GM12878 (cell line): ENCODE measurements around the gene DEK. TPM values are rescaled to one million over a fixed set of nuclear protein-coding genes. Genes with fewer than 3 reads are reported as not detected.

Experiments used
- ATAC-seq: fragments of 200-7000 bp; cut with Tn5 transposase; 3 replicates; pipeline ENCODE4 v1.9.1; 2020; ENCODE audit warnings: mild to moderate bottlenecking, moderate library complexity
- BruUV-seq: library from RNA; stranded (reverse); fragments of 400-500 nt; replicated peaks from 2 replicates; lab custom pipeline; 2021; lab: Mats Ljungman, UMichigan
- CTCF ChIA-PET: fragments of 300-600 bp; sonication (Branson Sonifier 250); formaldehyde crosslinking; extraction: SDS; loops from one replicate; lab custom pipeline; 2021; ENCODE audit warnings: inconsistent platforms; lab: Yijun Ruan, JAX
- POLR2A ChIA-PET: fragments of 350-600 bp; formaldehyde crosslinking; extraction: SDS; loops from one replicate; lab custom pipeline; 2021; ENCODE audit warnings: inconsistent platforms; lab: Charles Lee
- RAD21 ChIA-PET: fragments of 300-600 bp; sonication (Branson Sonifier 250); formaldehyde crosslinking; loops from one replicate; lab custom pipeline; 2023; ENCODE audit warnings: antibody characterized with exemption; ENCODE audit not compliant: unreplicated experiment; lab: Charles Lee
- SMC1A ChIA-PET: fragments of 300-600 bp; sonication (Branson Sonifier 250); formaldehyde crosslinking; loops from one replicate; lab custom pipeline; 2023; ENCODE audit not compliant: unreplicated experiment, uncharacterized antibody; lab: Charles Lee
- DNase-seq: peaks from one replicate; pipeline ENCODE4 v3.0.0-alpha.2; 2011; ENCODE audit warnings: low read depth, low spot score
- FAIRE-seq: peaks from 3 replicates; lab custom pipeline; 2011; peaks lifted over from hg19 to GRCh38; lab: Jason Lieb, UNC
- H2AFZ ChIP-seq: 2 replicates; pipeline ENCODE4 v1.6.0; 2011; ENCODE audit warnings: low read depth, low read length, control low read depth; ENCODE audit not compliant: control insufficient read depth
- H3K27ac ChIP-seq: 2 replicates; pipeline ENCODE4 v1.5.1; 2011; ENCODE audit warnings: control low read depth; ENCODE audit not compliant: control insufficient read depth, insufficient read depth
- H3K27me3 ChIP-seq, 2 experiments: replicated peaks in 1 of 2; 2 replicates each; pipeline versions ENCODE4 v1.6.0 to v1.6.1; 2011; ENCODE audit warnings: low read length in 1 of 2; ENCODE audit not compliant: control insufficient read depth in 2 of 2, insufficient read depth in 2 of 2
- H3K36me3 ChIP-seq, 2 experiments: 2 replicates each; pipeline ENCODE4 v1.5.1; 2011; ENCODE audit warnings: low read length in 1 of 2; ENCODE audit not compliant: control insufficient read depth in 2 of 2, insufficient read depth in 2 of 2
- H3K4me1 ChIP-seq: 2 replicates; pipeline ENCODE4 v1.6.1; 2011; ENCODE audit warnings: mild to moderate bottlenecking, low read length, moderate library complexity, mixed read lengths; ENCODE audit not compliant: control insufficient read depth, insufficient read depth
- H3K4me2 ChIP-seq: 2 replicates; pipeline ENCODE4 v1.6.0; 2011; ENCODE audit warnings: control low read depth; ENCODE audit not compliant: control insufficient read depth, insufficient read depth
- H3K4me3 ChIP-seq: fragments of 200-600 bp; sonication (generic); 2 replicates; pipeline ENCODE4 v1.5.1; 2016
- H3K79me2 ChIP-seq: 2 replicates; pipeline ENCODE4 v1.6.0; 2011; ENCODE audit warnings: low read length; ENCODE audit not compliant: control insufficient read depth, insufficient read depth
- H3K9ac ChIP-seq: 2 replicates; pipeline ENCODE4 v1.8.0; 2011; ENCODE audit warnings: low read length, control low read depth, mixed read lengths; ENCODE audit not compliant: control insufficient read depth, insufficient read depth
- H3K9me3 ChIP-seq: replicated peaks from 3 replicates; pipeline ENCODE4 v1.5.1; 2011; ENCODE audit warnings: mild to moderate bottlenecking, low read length; ENCODE audit not compliant: control insufficient read depth, insufficient read depth
- H4K20me1 ChIP-seq: 2 replicates; pipeline ENCODE4 v1.6.0; 2011; ENCODE audit not compliant: control insufficient read depth, insufficient read depth
- BCL3 ChIP-seq: IDR thresholded peaks from 2 replicates; pipeline ENCODE4 v1.6.1; 2011; ENCODE audit warnings: borderline replicate concordance, low read depth, mild to moderate bottlenecking, moderate library complexity, low read length; ENCODE audit not compliant: insufficient read depth, poor library complexity, severe bottlenecking
- BRCA1 ChIP-seq: IDR thresholded peaks from 2 replicates; pipeline ENCODE4 v1.6.1; 2011; ENCODE audit warnings: low read depth, low read length, improper control_type of control experiment
- FOXM1 ChIP-seq: IDR thresholded peaks from 2 replicates; pipeline ENCODE4 v1.6.1; 2012; ENCODE audit warnings: low read depth, mild to moderate bottlenecking, inconsistent platforms, low read length, moderate library complexity
- NBN ChIP-seq: fragments of 450-650 bp; IDR thresholded peaks from 2 replicates; pipeline ENCODE4 v1.6.1; 2016
- NFYA ChIP-seq: IDR thresholded peaks from 2 replicates; pipeline ENCODE4 v1.6.1; 2011; ENCODE audit warnings: low read depth, mild to moderate bottlenecking, low read length, improper control_type of control experiment, borderline replicate concordance
- NRF1 ChIP-seq: conservative IDR thresholded peaks from 2 replicates; pipeline ENCODE4 v1.6.1; 2011; ENCODE audit warnings: mild to moderate bottlenecking, low read depth, low read length, improper control_type of control experiment
- PAX5 ChIP-seq: IDR thresholded peaks from 2 replicates; pipeline ENCODE4 v1.6.1; 2011; ENCODE audit warnings: low read depth, low read length, borderline replicate concordance
- PKNOX1 ChIP-seq: fragments of 450-650 bp; IDR thresholded peaks from 2 replicates; pipeline ENCODE4 v1.6.1; 2016; ENCODE audit warnings: mild to moderate bottlenecking
- PML ChIP-seq: IDR thresholded peaks from 2 replicates; pipeline ENCODE4 v1.6.1; 2012; ENCODE audit warnings: low read length, inconsistent platforms
- POU2F2 ChIP-seq: IDR thresholded peaks from 3 replicates; pipeline ENCODE4 v1.6.1; 2011; ENCODE audit warnings: low read depth, mild to moderate bottlenecking, low read length, borderline replicate concordance
- RFX5 ChIP-seq: IDR thresholded peaks from 2 replicates; pipeline ENCODE4 v1.6.1; 2011; ENCODE audit warnings: low read depth, low read length, improper control_type of control experiment
- SUPT20H ChIP-seq: IDR thresholded peaks from 2 replicates; pipeline ENCODE4 v1.6.1; 2011; ENCODE audit warnings: low read depth, mild to moderate bottlenecking, low read length, moderate library complexity, borderline replicate concordance; ENCODE audit not compliant: control insufficient read depth
- ZNF592 ChIP-seq: fragments of 450-650 bp; IDR thresholded peaks from 2 replicates; pipeline ENCODE4 v1.6.1; 2017; ENCODE audit warnings: mild to moderate bottlenecking, moderate library complexity
- WGBS: methylation state at CpG from one replicate; pipeline ENCODE4 v1.1.6; 2016; ENCODE audit warnings: low lambda C conversion rate; ENCODE audit not compliant: insufficient replicate concordance, insufficient coverage; ENCODE audit errors: missing lambda C conversion rate; 5-methylcytosine and 5-hydroxymethylcytosine counted together
- in situ Hi-C: fragments of 300-500 bp; cut with MboI; formaldehyde crosslinking; loops from 9 replicates; pipeline ENCODE4 v1.14.3; 2018; ENCODE audit warnings: mixed read lengths
- intact Hi-C: fragments of 100-400 bp; cut with micrococcal nuclease; formaldehyde crosslinking; loops from one replicate; pipeline ENCODE4 v1.14.2; 2022; ENCODE audit not compliant: unreplicated experiment
- polyA plus RNA-seq, 11 experiments: library from polyadenylated mRNA; depleted of rRNA in 4 of 11; unstranded in 6 of 11; stranded (reverse) in 5 of 11; fragments of >200 nt; fragmentation: Nextera tagmentation in 4 of 11; fragmentation: Illumina TruSeq in 1 of 11; extraction: Ambion mirVana in 4 of 11; extraction: Trizol in 1 of 11; gene quantifications; 1 replicate in 1 of 11; 2 replicates in 10 of 11; pipeline versions ENCODE4 v1.2.1 to v1.2.3, GENCODE V29; 2011 to 2016; ENCODE audit warnings: inconsistent platforms in 2 of 11, missing spikeins in 2 of 11, low read depth in 1 of 11
- total RNA-seq, 4 experiments: library from RNA; depleted of rRNA in 3 of 4; stranded (reverse); fragments of >200 nt in 3 of 4; fragmentation: Illumina TruSeq in 1 of 4; extraction: Trizol in 1 of 4; gene quantifications; 2 replicates each; pipeline versions ENCODE4 v1.2.1 to v1.2.3, GENCODE V29; 2013 to 2021

DEK gene
- total and polyA plus RNA-seq, 10 of the 15 experiments (the other 5 are each of a cell fraction or from before 2014, with no cell fraction given) = 111 to 346 (median 196) TPM

- TF ChIP-seq BRCA1 (no peak), NFYA (no peak), PML (no peak), RFX5 (no peak)
Observed at GRCh38 chr6:18215436-18215835, 48.9 kb downstream of the DEK start (continued).

GRCh38 chr6:18214003-18214402 lies 50.3 kb downstream of the DEK start:
- H3K4me1 ChIP-seq = peaks cover 60% of the 10 kb centered on the region
- 0 out of 2 replicates have a peak overlapping the region, but pooled peaks have one; percentile 3 for H3K4me3 ChIP-seq
- CTCF ChIA-PET = interaction anchor here (0.7 to 1.3 kb wide), 2 partner anchors 41 to 58 kb away, joined by 3 read pairs; no protein-coding TSS in a partner anchor
- FAIRE-seq (peak; percentile 35), DNase-seq (peak; percentile 38), ATAC-seq (peak; percentile 69)
- 10% methylated on average over 4 of the region's 4 CpGs for WGBS
- H3K79me2 ChIP-seq = no peaks in the 10 kb centered on the region
- in situ Hi-C loops = no loop called here
- no peak overlapping the region for H3K9ac ChIP-seq
- H4K20me1 ChIP-seq = no peaks in the 10 kb centered on the region
- SMC1A ChIA-PET = interaction anchor here (0.7 to 2.2 kb wide), 7 partner anchors 9 to 58 kb away, joined by 3 to 8 read pairs (median 3); no protein-coding TSS in a partner anchor
- no peaks in the 10 kb centered on the region; the same call in 2 of the 3 replicates for H3K9me3 ChIP-seq
- H2AFZ ChIP-seq = peak overlapping the region; percentile 49; the same call in 1 of the 2 replicates
- POLR2A ChIA-PET = interaction anchor here (0.7 to 1.3 kb wide), 3 partner anchors 21 to 1934 kb away, joined by 3 to 5 read pairs (median 5); no protein-coding TSS in a partner anchor
- RAD21 ChIA-PET = interaction anchor here (1.0 to 1.5 kb wide), 3 partner anchors 46 to 288 kb away, joined by 3 to 8 read pairs (median 3); no protein-coding TSS in a partner anchor
- H3K27ac ChIP-seq = peak overlapping the region; percentile 43
- no TSS peak for BruUV-seq
- peak overlapping the region; percentile 58; the same call in 1 of the 2 replicates for H3K4me2 ChIP-seq
- peaks cover 0 to 11% of the 10 kb centered on the region in 2 experiments; a peak in 2 of 4 replicates for H3K36me3 ChIP-seq
- intact Hi-C loops = loop anchor here (1.0 kb wide), 1 partner anchor 49 kb away; no protein-coding TSS in a partner anchor
- H3K27me3 ChIP-seq = no peaks in the 10 kb centered on the region
- TF ChIP-seq POU2F2 (0 out of 3 replicates have a peak, but pooled peaks have one; percentile 14), SUPT20H (no peak), PKNOX1 (peak; percentile 70; the same call in 1 of the 2 replicates), FOXM1 (no peak), NBN (peak; percentile 50; the same call in 1 of the 2 replicates), BCL3 (no peak), ZNF592 (no peak), NRF1 (no peak), PAX5 (peak; percentile 57; the same call in 1 of the 2 replicates)
